K562 (cell line): ENCODE results near the gene APOB. TPM values are rescaled to one million over a fixed set of nuclear protein-coding genes. Genes with fewer than 3 reads are reported as not detected.

ENCODE experiments used
- ATAC-seq: fragments of 200-7000 bp; cut with Tn5 transposase; 3 replicates; pipeline ENCODE4 v1.9.1; 2020; ENCODE audit warnings: moderate library complexity
- BruUV-seq: library from RNA; stranded (reverse); fragments of 400-500 nt; replicated peaks from 2 replicates; lab custom pipeline; 2021; lab: Mats Ljungman, UMichigan
- CTCF ChIA-PET: fragments of 300-600 bp; formaldehyde crosslinking; extraction: SDS; loops from one replicate; lab custom pipeline; 2021; ENCODE audit warnings: low intra/inter-chr PET ratio; lab: Yijun Ruan, JAX
- POLR2A ChIA-PET: fragments of 300-600, 350-650 bp; sonication (Branson Sonifier 250); formaldehyde crosslinking; extraction: SDS; loops from one replicate; lab custom pipeline; 2021; ENCODE audit warnings: antibody characterized with exemption, inconsistent platforms; lab: Yijun Ruan, JAX
- DNase-seq, 4 experiments: peaks; one replicate each; pipeline versions ENCODE4 v3.0.0 to v3.0.0-alpha.2; 2011 to 2018; ENCODE audit warnings: low spot score in 3 of 4, mixed read lengths in 3 of 4; ENCODE audit errors: extremely low read depth in 1 of 4
- FAIRE-seq: peaks from 2 replicates; lab custom pipeline; 2011; peaks lifted over from hg19 to GRCh38; lab: Jason Lieb, UNC
- H2AFZ ChIP-seq: 2 replicates; pipeline ENCODE4 v1.6.0; 2011; ENCODE audit warnings: low read depth, low read length, control low read depth, inconsistent platforms
- H3K27ac ChIP-seq: fragments of 200-600 bp; 3 replicates; pipeline ENCODE4 v1.8.0; 2011; ENCODE audit warnings: low read depth, mild to moderate bottlenecking, control low read depth, inconsistent platforms, low read length, moderate library complexity, mixed read lengths; ENCODE audit errors: extremely low read depth
- H3K27me3 ChIP-seq, 2 experiments: fragments of 300-600 bp in 1 of 2; 2 replicates in 1 of 2; 3 replicates in 1 of 2; pipeline versions ENCODE4 v1.6.0 to v1.8.0; 2011; ENCODE audit warnings: inconsistent platforms in 2 of 2, low read length in 2 of 2, mild to moderate bottlenecking in 1 of 2, mixed read lengths in 1 of 2, moderate library complexity in 1 of 2; ENCODE audit not compliant: control insufficient read depth in 2 of 2, insufficient read depth in 2 of 2
- H3K36me3 ChIP-seq: fragments of 300-600 bp; 3 replicates; pipeline ENCODE4 v1.8.0; 2011; ENCODE audit warnings: mild to moderate bottlenecking, low read length, inconsistent platforms; ENCODE audit not compliant: control insufficient read depth, insufficient read depth
- H3K4me1 ChIP-seq, 2 experiments: fragments of 200-600 bp in 1 of 2; replicated peaks in 1 of 2; 2 replicates in 1 of 2; 3 replicates in 1 of 2; pipeline versions ENCODE4 v1.5.1 to v1.8.0; 2011; ENCODE audit warnings: inconsistent platforms in 2 of 2, low read length in 2 of 2, mild to moderate bottlenecking in 1 of 2, mixed read lengths in 1 of 2, moderate library complexity in 1 of 2; ENCODE audit not compliant: control insufficient read depth in 2 of 2, insufficient read depth in 2 of 2
- H3K4me2 ChIP-seq: 2 replicates; pipeline ENCODE4 v1.6.1; 2011; ENCODE audit warnings: low read length, control low read depth, inconsistent platforms, mixed read lengths; ENCODE audit not compliant: insufficient read depth
- H3K4me3 ChIP-seq: fragments of 200-600 bp; sonication (generic), shearing (Covaris generic); 2 replicates; pipeline ENCODE4 v1.5.1; 2016; ENCODE audit warnings: control low read depth, inconsistent platforms
- H3K79me2 ChIP-seq: fragments of 200-600 bp; 3 replicates; pipeline ENCODE4 v1.8.0; 2011; ENCODE audit warnings: low read length, inconsistent platforms; ENCODE audit not compliant: control insufficient read depth, insufficient read depth
- H3K9ac ChIP-seq, 2 experiments: 2 replicates each; pipeline versions ENCODE4 v1.6.0 to v1.6.1; 2011; ENCODE audit warnings: low read depth in 2 of 2, low read length in 2 of 2, control low read depth in 1 of 2, inconsistent platforms in 1 of 2, mild to moderate bottlenecking in 1 of 2, mixed read lengths in 1 of 2; ENCODE audit not compliant: insufficient read depth in 1 of 2
- H3K9me1 ChIP-seq: one replicate; pipeline ENCODE4 v1.6.0; 2011; ENCODE audit warnings: inconsistent platforms, mild to moderate bottlenecking, low read length, moderate library complexity; ENCODE audit not compliant: control insufficient read depth, insufficient read depth
- H3K9me3 ChIP-seq: replicated peaks from 2 replicates; pipeline ENCODE4 v1.5.1; 2011; ENCODE audit warnings: low read depth, low read length, inconsistent platforms; ENCODE audit not compliant: control insufficient read depth, insufficient read depth
- H4K20me1 ChIP-seq: replicated peaks from 2 replicates; pipeline ENCODE4 v1.6.1; 2011; ENCODE audit warnings: low read length, inconsistent platforms, mixed read lengths; ENCODE audit not compliant: control insufficient read depth, insufficient read depth
- BCL6 ChIP-seq: fragments of 250-450 bp; sonication (Bioruptor Pico); IDR thresholded peaks from 2 replicates; pipeline ENCODE4 v1.4.0; 2020
- CHCHD3 ChIP-seq: fragments of 250-450 bp; sonication (Bioruptor Pico); IDR thresholded peaks from 2 replicates; pipeline ENCODE4 v2.1.2; 2022; ENCODE audit warnings: mild to moderate bottlenecking
- GATAD2A ChIP-seq: fragments of 450-650 bp; IDR thresholded peaks from 2 replicates; pipeline ENCODE4 v1.6.1; 2017
- GTF2A2 ChIP-seq: IDR thresholded peaks from 2 replicates; pipeline ENCODE4 v1.6.1; 2016; ENCODE audit warnings: mild to moderate bottlenecking, missing genetic modification characterization, missing compliant biosample characterization
- IRF9 ChIP-seq: fragments of 450-650 bp; IDR thresholded peaks from 2 replicates; pipeline ENCODE4 v1.6.1; 2016; ENCODE audit warnings: missing biosample characterization, missing genetic modification characterization
- NKRF ChIP-seq: fragments of 450-650 bp; IDR thresholded peaks from 2 replicates; pipeline ENCODE4 v1.6.1; 2016; ENCODE audit warnings: borderline replicate concordance
- RHOXF2B ChIP-seq: fragments of 250-450 bp; sonication (Bioruptor Pico); conservative IDR thresholded peaks from 2 replicates; pipeline ENCODE4 v1.5.1; 2021
- SIRT6 ChIP-seq: IDR thresholded peaks from one replicate; pipeline ENCODE4 v1.6.1; 2012; ENCODE audit warnings: low read depth, mild to moderate bottlenecking, control low read depth, inconsistent platforms, low read length, moderate library complexity
- THRAP3 ChIP-seq: fragments of 450-650 bp; IDR thresholded peaks from 2 replicates; pipeline ENCODE4 v1.6.1; 2016; ENCODE audit warnings: mild to moderate bottlenecking, inconsistent platforms, borderline replicate concordance
- ZNF121 ChIP-seq: sonication (generic); formaldehyde crosslinking; conservative IDR thresholded peaks from 2 replicates; pipeline ENCODE4 v1.8.0; 2022; ENCODE audit warnings: missing genetic modification reagents
- ZNF699 ChIP-seq: fragments of 250-450 bp; sonication (Bioruptor Pico); IDR thresholded peaks from 2 replicates; pipeline ENCODE4 v1.8.0; 2021; ENCODE audit warnings: mild to moderate bottlenecking, moderate library complexity; ENCODE audit not compliant: insufficient replicate concordance
- WGBS: fragments of 100-300 bp; shearing (Covaris generic); methylation state at CpG from one replicate; pipeline ENCODE4 v1.1.6; 2016; ENCODE audit warnings: low coverage, mixed read lengths; ENCODE audit not compliant: insufficient coverage; ENCODE audit errors: missing lambda C conversion rate; 5-methylcytosine and 5-hydroxymethylcytosine counted together
- in situ Hi-C: fragments of 300-500 bp; cut with MboI; formaldehyde crosslinking; loops from 4 replicates; pipeline ENCODE4 v1.15.0; 2018; ENCODE audit warnings: inconsistent platforms, mixed read lengths
- intact Hi-C: fragments of 100-400 bp; cut with micrococcal nuclease; formaldehyde crosslinking; loops from 2 replicates; pipeline ENCODE4 v1.14.2; 2022
- polyA plus RNA-seq, 8 experiments: library from polyadenylated mRNA; depleted of rRNA in 4 of 8; stranded (reverse) in 5 of 8; unstranded in 3 of 8; fragments of >200 nt; fragmentation: Nextera tagmentation in 2 of 8; fragmentation: Illumina TruSeq in 1 of 8; extraction: Ambion mirVana in 2 of 8; extraction: Trizol in 1 of 8; gene quantifications; 2 replicates each; pipeline versions ENCODE4 v1.2.1 to v1.2.3, GENCODE V29; 2011 to 2014; ENCODE audit warnings: inconsistent platforms in 1 of 8, missing spikeins in 1 of 8
- total RNA-seq, 7 experiments: library from RNA; depleted of rRNA in 6 of 7; stranded (reverse); fragments of >200 nt in 6 of 7; fragmentation: Illumina TruSeq in 2 of 7; extraction: Trizol in 2 of 7; gene quantifications; 2 replicates each; pipeline versions ENCODE4 v1.2.1 to v1.2.3, GENCODE V29; 2011 to 2021; ENCODE audit warnings: low replicate concordance in 1 of 7

Gene APOB
- total and polyA plus RNA-seq, 9 of the 15 experiments (the other 6 are each of a cell fraction or from before 2014, with no cell fraction given), result 0.73 TPM; not detected in 8

GRCh38 chr2:21013043-21013816 lies 30.6 kb downstream of the APOB start:
- no TSS peak for BruUV-seq
- 0% methylated on average over 8 of the region's 8 CpGs for WGBS
- H3K9ac ChIP-seq, result no peak overlapping the region
- in situ Hi-C loops, result no loop called here
- H3K27me3 ChIP-seq, result no peaks in the 10 kb centered on the region
- no peaks in the 10 kb centered on the region for H3K4me1 ChIP-seq
- no peaks in the 10 kb centered on the region for H3K9me3 ChIP-seq
- H3K36me3 ChIP-seq, result no peaks in the 10 kb centered on the region
- ChIA-PET CTCF (no interaction called here), POLR2A (no interaction called here)
- no peak overlapping the region for H2AFZ ChIP-seq
- H3K79me2 ChIP-seq, result no peaks in the 10 kb centered on the region
- no peak overlapping the region for H3K4me2 ChIP-seq
- no peak for FAIRE-seq
- no peak overlapping the region for H3K4me3 ChIP-seq
- H3K27ac ChIP-seq, result no peak overlapping the region
- no peak for DNase-seq
- H4K20me1 ChIP-seq, result no peaks in the 10 kb centered on the region
- no peaks in the 10 kb centered on the region for H3K9me1 ChIP-seq
- intact Hi-C loops, result no loop called here
- no peak for ATAC-seq
- no peak for TF ChIP-seq ZNF699 (CRISPR knock-in tag)
- TF ChIP-seq CHCHD3, result no peak
- no peak for TF ChIP-seq IRF9 (tag)
- TF ChIP-seq GTF2A2 (tag), result no peak
- TF ChIP-seq RHOXF2B (CRISPR knock-in tag), result no peak
- TF ChIP-seq NKRF, result no peak
- TF ChIP-seq BCL6 (CRISPR knock-in tag), result no peak
- TF ChIP-seq GATAD2A, result no peak
- TF ChIP-seq THRAP3, result no peak
- TF ChIP-seq SIRT6, result no peak
- TF ChIP-seq ZNF121, result no peak
